ENCODE results near the gene EXOC7.

Gene EXOC7

GRCh38 chr17:76091526-76092286, 11.9 kb downstream of the EXOC7 start:
- 84 to 88% methylated on average over 13 to 16 of the region's 23 CpGs for WGBS, 2 experiments (ENCODE audit: insufficient coverage in 2 of 2)
- Histone ChIP-seq H3K36me3 (ENCODE audit: control insufficient read depth, insufficient read depth, low read length) (peaks cover 97% of the 10 kb centered on the region), H3K27ac (ENCODE audit: low read depth, low read length, severe bottlenecking) (no peak overlapping the region), H3K4me1 (ENCODE audit: control insufficient read depth, insufficient read depth, low read length, poor library complexity, severe bottlenecking) (no peaks in the 10 kb centered on the region), H3K4me3 (ENCODE audit: extremely low read depth, insufficient read depth, low read length, poor library complexity, severe bottlenecking) (no peak overlapping the region), H3K9me3 (ENCODE audit: control insufficient read depth, low read length) (no peaks in the 10 kb centered on the region)

DNA sequence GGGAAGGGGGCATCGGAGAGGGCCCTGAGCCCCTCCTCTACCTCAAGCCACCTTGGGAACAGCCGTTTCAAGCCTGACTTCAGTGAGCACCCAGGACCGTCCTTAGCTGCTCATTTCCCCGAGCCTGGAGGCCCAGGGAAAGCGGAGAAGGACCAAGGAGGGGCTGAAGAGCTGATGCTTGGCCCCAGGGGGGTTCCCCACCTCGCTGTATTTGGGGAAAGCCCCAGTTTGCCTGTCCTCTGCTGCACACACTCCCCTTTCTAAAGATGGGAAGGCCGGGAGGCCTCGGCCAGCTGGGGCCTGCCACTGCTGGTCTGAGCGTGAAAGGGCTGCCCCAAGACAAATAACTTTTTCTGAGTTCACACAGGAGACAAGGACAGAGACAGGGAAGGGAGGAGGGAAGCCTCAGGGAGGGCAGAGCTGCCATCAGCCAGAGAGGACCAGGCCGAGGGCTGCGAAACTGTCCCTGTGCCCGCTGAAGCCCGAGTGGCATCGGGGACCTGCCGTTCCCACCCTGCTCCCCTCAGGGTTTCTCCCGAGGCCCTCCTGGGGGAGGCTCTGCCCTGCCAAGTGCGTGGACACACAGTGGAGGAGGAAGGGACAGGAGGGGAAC, 13.0 kb downstream of the EXOC7 start:
- Histone ChIP-seq H3K4me3 (ENCODE audit: extremely low read depth, insufficient read depth, low read length, poor library complexity, severe bottlenecking) (no peak overlapping the region), H3K36me3 (ENCODE audit: control insufficient read depth, insufficient read depth, low read length) (peaks cover 97% of the 10 kb centered on the region), H3K27ac (ENCODE audit: low read depth, low read length, severe bottlenecking) (no peak overlapping the region), H3K9me3 (ENCODE audit: control insufficient read depth, low read length) (no peaks in the 10 kb centered on the region), H3K4me1 (ENCODE audit: control insufficient read depth, insufficient read depth, low read length, poor library complexity, severe bottlenecking) (no peaks in the 10 kb centered on the region)
- WGBS, 2 experiments (ENCODE audit: insufficient coverage in 2 of 2): 94 to 96% methylated on average over 12 to 15 of the region's 17 CpGs

DNA sequence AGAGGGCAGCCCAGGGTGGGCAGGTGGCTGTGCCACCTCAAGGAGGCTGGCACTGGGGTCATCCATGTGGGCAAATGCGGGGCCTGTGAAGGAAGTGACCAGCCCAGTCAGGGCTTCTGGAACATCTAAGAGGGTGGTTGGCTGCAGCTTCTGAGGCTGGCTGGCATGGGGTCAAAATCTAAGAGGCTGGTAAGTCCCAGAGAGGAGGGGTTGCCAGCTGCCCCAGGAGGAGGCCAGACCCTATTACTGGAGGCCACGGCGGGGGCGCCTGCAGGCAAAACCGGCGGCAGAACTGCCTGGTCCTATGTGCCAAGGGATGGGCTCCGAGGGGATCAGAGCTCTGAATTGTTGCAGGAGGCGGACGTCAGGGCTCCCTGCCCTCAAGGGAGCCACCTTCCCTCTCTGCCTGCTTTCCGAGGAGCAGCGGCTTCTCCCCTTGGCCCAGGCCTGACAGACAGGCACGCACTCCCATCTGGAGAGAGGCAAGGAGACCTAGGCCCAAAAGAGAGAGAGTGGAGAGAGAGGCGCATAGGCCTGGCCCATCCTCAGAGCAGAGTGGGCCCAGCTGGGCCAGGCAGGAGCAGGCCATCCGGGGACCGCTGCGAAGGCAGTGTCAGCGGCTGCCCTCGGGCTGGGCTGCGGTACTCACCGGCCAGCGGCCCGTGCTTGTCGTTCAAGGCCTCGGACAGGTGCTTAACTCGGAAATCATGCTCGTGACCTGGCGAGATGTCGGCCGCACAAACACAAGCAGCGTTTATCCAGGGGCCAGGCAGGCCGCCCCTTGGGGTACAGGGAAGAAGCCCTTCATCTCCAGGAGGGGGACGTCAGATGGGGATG, 13.7 kb downstream of the EXOC7 start:
- H3K36me3 ChIP-seq (ENCODE audit: control insufficient read depth, insufficient read depth, low read length): peaks cover 97% of the 10 kb centered on the region
- no peaks in the 10 kb centered on the region for H3K4me1 ChIP-seq (ENCODE audit: control insufficient read depth, insufficient read depth, low read length, poor library complexity, severe bottlenecking)
- H3K9me3 ChIP-seq (ENCODE audit: control insufficient read depth, low read length): no peaks in the 10 kb centered on the region
- H3K27ac ChIP-seq (ENCODE audit: low read depth, low read length, severe bottlenecking): no peak overlapping the region
- WGBS, 2 experiments (ENCODE audit: insufficient coverage in 2 of 2): 98 to 99% methylated on average over 22 to 30 of the region's 32 CpGs
- H3K4me3 ChIP-seq (ENCODE audit: extremely low read depth, insufficient read depth, low read length, poor library complexity, severe bottlenecking): no peak overlapping the region

GRCh38 chr17:76088868-76089576, 14.6 kb downstream of the EXOC7 start:
- Histone ChIP-seq H3K9me3 (ENCODE audit: control insufficient read depth, low read length) (no peaks in the 10 kb centered on the region), H3K27ac (ENCODE audit: low read depth, low read length, severe bottlenecking) (no peak overlapping the region), H3K4me3 (ENCODE audit: extremely low read depth, insufficient read depth, low read length, poor library complexity, severe bottlenecking) (no peak overlapping the region), H3K4me1 (ENCODE audit: control insufficient read depth, insufficient read depth, low read length, poor library complexity, severe bottlenecking) (no peaks in the 10 kb centered on the region), H3K36me3 (ENCODE audit: control insufficient read depth, insufficient read depth, low read length) (peaks cover 97% of the 10 kb centered on the region)
- WGBS, 2 experiments (ENCODE audit: insufficient coverage in 2 of 2): 96 to 97% methylated on average over 20 to 24 of the region's 25 CpGs

- Histone ChIP-seq H3K9me3 (ENCODE audit: control insufficient read depth, low read length) (no peaks in the 10 kb centered on the region), H3K27ac (ENCODE audit: low read depth, low read length, severe bottlenecking) (no peak overlapping the region), H3K4me1 (ENCODE audit: control insufficient read depth, insufficient read depth, low read length, poor library complexity, severe bottlenecking) (no peaks in the 10 kb centered on the region), H3K36me3 (ENCODE audit: control insufficient read depth, insufficient read depth, low read length) (peaks cover 97% of the 10 kb centered on the region), H3K4me3 (ENCODE audit: extremely low read depth, insufficient read depth, low read length, poor library complexity, severe bottlenecking) (no peak overlapping the region)
- WGBS, 2 experiments (ENCODE audit: insufficient coverage in 2 of 2): 90 to 93% methylated on average over 21 to 24 of the region's 25 CpGs
Measured at GRCh38 chr17:76088041-76088867, 15.3 kb downstream of the EXOC7 start.

DNA sequence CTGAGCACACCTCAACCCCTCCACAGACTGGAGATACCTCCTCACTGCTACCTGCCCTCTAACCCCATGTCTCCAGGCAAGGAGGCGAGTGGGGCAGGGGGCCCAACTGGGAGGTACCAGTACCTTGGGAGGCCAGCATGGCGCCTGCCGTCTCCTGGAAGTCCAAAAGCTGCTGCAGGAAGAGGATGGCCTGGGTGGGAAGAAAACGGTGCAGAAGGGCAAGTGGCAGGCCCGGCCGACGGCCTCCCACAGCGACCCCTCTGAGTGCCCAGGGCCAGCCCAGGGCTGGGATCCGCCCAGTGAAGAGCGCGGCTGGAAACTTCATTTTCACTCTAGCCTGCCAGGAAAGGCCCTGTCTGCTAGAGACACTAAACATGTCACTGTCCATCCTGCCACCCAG, 16.1 kb downstream of the EXOC7 start:
- H3K4me1 ChIP-seq (ENCODE audit: control insufficient read depth, insufficient read depth, low read length, poor library complexity, severe bottlenecking): no peaks in the 10 kb centered on the region
- H3K9me3 ChIP-seq (ENCODE audit: control insufficient read depth, low read length): no peaks in the 10 kb centered on the region
- WGBS, 2 experiments (ENCODE audit: insufficient coverage in 2 of 2): 93 to 95% methylated on average over 8 to 11 of the region's 11 CpGs
- H3K27ac ChIP-seq (ENCODE audit: low read depth, low read length, severe bottlenecking): no peak overlapping the region
- no peak overlapping the region for H3K4me3 ChIP-seq (ENCODE audit: extremely low read depth, insufficient read depth, low read length, poor library complexity, severe bottlenecking)
- peaks cover 97% of the 10 kb centered on the region for H3K36me3 ChIP-seq (ENCODE audit: control insufficient read depth, insufficient read depth, low read length)

DNA sequence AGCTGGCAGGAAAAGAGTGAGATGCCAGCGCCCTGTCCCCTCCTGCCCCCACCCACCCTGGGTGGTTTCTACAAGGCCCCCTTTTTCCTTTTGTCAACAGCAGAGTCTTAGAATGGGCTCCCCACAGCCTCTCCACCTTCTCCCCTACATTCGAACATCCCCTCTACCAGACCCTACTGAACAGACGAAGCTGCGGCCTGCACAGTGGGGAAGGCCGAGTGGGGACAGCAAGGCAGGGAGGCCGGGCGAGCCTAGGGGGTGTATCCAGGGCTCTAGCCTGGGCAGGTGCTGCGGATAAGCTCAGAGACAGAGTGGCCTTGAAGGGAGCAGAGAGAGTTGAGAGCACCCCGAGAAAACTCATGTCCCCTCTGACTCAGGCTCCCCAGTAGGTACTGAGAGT, 17.2 kb downstream of the EXOC7 start:
- no peak overlapping the region for H3K4me3 ChIP-seq (ENCODE audit: extremely low read depth, insufficient read depth, low read length, poor library complexity, severe bottlenecking)
- WGBS, 2 experiments (ENCODE audit: insufficient coverage in 2 of 2): 98 to 100% methylated on average over 3 to 8 of the region's 9 CpGs
- H3K4me1 ChIP-seq (ENCODE audit: control insufficient read depth, insufficient read depth, low read length, poor library complexity, severe bottlenecking): no peaks in the 10 kb centered on the region
- no peak overlapping the region for H3K27ac ChIP-seq (ENCODE audit: low read depth, low read length, severe bottlenecking)
- H3K9me3 ChIP-seq (ENCODE audit: control insufficient read depth, low read length): no peaks in the 10 kb centered on the region
- H3K36me3 ChIP-seq (ENCODE audit: control insufficient read depth, insufficient read depth, low read length): peaks cover 86% of the 10 kb centered on the region

DNA sequence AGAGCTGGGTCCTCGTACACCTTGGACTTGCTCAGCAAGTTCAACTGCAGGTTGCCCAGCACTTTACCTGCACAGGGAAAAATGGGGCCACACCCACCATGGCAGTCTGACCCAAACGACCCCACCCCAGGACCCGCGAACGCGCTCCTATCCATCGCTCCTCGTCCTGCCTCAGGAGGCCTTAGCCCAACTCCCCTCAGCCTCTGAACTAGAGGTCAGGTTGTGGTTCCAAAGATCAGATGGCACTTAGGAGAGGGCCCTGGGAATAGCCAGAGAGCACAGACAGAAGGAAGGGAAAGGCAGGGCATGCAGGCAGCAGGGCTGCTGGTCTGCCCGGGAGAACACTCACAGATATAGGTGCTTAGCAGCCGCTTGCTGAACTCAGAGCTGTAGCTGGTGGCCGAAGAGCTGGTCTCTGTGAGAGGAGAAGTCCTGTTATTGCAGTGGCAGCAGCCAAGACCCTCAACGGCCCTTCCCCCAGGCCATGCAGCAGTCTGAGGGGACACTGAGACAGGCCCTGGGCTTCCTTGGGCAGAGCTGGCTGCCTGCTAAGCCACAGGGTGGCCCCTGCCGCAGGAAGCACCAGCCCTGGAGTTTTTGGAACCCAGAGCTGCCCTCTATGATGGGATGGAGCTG, 17.7 kb downstream of the EXOC7 start:
- Histone ChIP-seq H3K4me3 (ENCODE audit: extremely low read depth, insufficient read depth, low read length, poor library complexity, severe bottlenecking) (no peak overlapping the region), H3K27ac (ENCODE audit: low read depth, low read length, severe bottlenecking) (no peak overlapping the region), H3K36me3 (ENCODE audit: control insufficient read depth, insufficient read depth, low read length) (peaks cover 81% of the 10 kb centered on the region), H3K4me1 (ENCODE audit: control insufficient read depth, insufficient read depth, low read length, poor library complexity, severe bottlenecking) (no peaks in the 10 kb centered on the region), H3K9me3 (ENCODE audit: control insufficient read depth, low read length) (no peaks in the 10 kb centered on the region)
- 95 to 98% methylated on average over 6 to 7 of the region's 13 CpGs for WGBS, 2 experiments (ENCODE audit: insufficient coverage in 2 of 2)

DNA sequence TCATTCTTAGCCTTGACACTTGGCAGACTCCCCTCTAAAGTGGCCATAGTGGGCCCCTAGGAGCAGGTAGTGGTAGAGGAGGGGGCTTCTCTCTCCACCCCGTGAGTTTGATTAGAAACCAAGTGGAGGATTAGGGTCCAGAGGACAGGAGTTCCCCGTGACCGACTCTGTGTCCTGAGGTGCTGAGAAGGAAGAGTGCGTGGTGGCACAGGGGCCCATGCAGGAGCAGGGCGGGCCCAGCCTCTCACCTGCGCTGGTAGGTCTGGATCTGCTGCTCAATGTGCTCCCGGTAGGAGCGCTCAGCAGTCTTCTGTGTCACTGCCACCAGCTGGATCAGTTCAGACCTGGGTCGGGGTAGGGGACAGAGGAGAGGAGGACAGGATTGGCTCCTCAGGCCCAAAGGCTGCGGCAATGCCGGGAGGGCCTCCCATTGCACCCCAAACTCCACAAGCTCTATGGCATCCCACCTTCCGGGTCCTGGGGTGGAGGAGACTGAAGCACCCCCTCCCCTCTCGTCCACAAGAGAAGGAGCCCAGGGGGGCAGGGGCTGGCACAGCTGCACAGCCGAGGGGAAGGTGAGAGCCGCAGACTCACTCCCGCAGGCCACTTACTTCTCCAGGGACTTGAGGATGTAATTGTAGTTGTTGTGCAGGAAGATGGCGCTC, 18.4 kb downstream of the EXOC7 start:
- Histone ChIP-seq H3K9me3 (ENCODE audit: control insufficient read depth, low read length) (no peaks in the 10 kb centered on the region), H3K4me1 (ENCODE audit: control insufficient read depth, insufficient read depth, low read length, poor library complexity, severe bottlenecking) (peaks cover 5% of the 10 kb centered on the region), H3K27ac (ENCODE audit: low read depth, low read length, severe bottlenecking) (no peak overlapping the region), H3K36me3 (ENCODE audit: control insufficient read depth, insufficient read depth, low read length) (peaks cover 76% of the 10 kb centered on the region), H3K4me3 (ENCODE audit: extremely low read depth, insufficient read depth, low read length, poor library complexity, severe bottlenecking) (no peak overlapping the region)
- 87% methylated on average over 11 to 13 of the region's 17 CpGs for WGBS, 2 experiments (ENCODE audit: insufficient coverage in 2 of 2)

All from mesodermal cell (in vitro differentiated cells).